Activated B cell treated with CpG ODN at 0.5 μM for 24 hours (primary cell): ENCODE data around the gene TTN. TPM values are rescaled to one million over a fixed set of nuclear protein-coding genes. Genes with fewer than 3 reads are reported as not detected.

Experiments used
- ATAC-seq: fragments of 200-7000 bp; cut with Tn5 transposase; one replicate; pipeline ENCODE4 v1.10.0; 2021; ENCODE audit warnings: low read depth, mild to moderate bottlenecking, moderate library complexity
- CTCF ChIA-PET: fragments of 350-600 bp; sonication (Branson Sonifier 250); formaldehyde crosslinking; loops from one replicate; lab custom pipeline; 2021; ENCODE audit warnings: antibody characterized with exemption; lab: Charles Lee
- POLR2A ChIA-PET: fragments of 350-600 bp; sonication (Branson Sonifier 250); formaldehyde crosslinking; loops from one replicate; lab custom pipeline; 2021; ENCODE audit warnings: antibody characterized with exemption; lab: Charles Lee
- DNase-seq: peaks from one replicate; pipeline ENCODE4 v3.0.0; 2022
- H3K27ac Mint-ChIP-seq: one replicate; pipeline ENCODE4 v1.8.0; 2020; ENCODE audit warnings: mixed read lengths
- H3K27me3 Mint-ChIP-seq: one replicate; pipeline ENCODE4 v1.8.0; 2021; ENCODE audit warnings: mixed read lengths
- H3K36me3 Mint-ChIP-seq: one replicate; pipeline ENCODE4 v1.8.0; 2021; ENCODE audit warnings: low read depth, mixed read lengths
- H3K4me1 Mint-ChIP-seq: one replicate; pipeline ENCODE4 v1.8.0; 2021; ENCODE audit warnings: mixed read lengths
- H3K4me3 Mint-ChIP-seq: one replicate; pipeline ENCODE4 v1.8.0; 2020; ENCODE audit warnings: mild to moderate bottlenecking, mixed read lengths
- H3K9me3 Mint-ChIP-seq: one replicate; pipeline ENCODE4 v1.8.0; 2020; ENCODE audit warnings: mixed read lengths
- intact Hi-C: fragments of 100-400 bp; cut with micrococcal nuclease; formaldehyde crosslinking; loops from one replicate; pipeline ENCODE4 v1.15.1; 2024
- total RNA-seq: library from RNA; stranded (reverse); gene quantifications from 2 replicates; pipeline ENCODE4 v1.2.3, GENCODE V29; 2022
- TF ChIP-seq, protein P1 (sequence below): fragments of 200-600 bp; IDR thresholded peaks from one replicate; pipeline ENCODE4 v1.8.0; 2022; ENCODE audit warnings: antibody characterized with exemption, mild to moderate bottlenecking

The TTN gene
- total RNA-seq, 1 donor from 2014 or later = 40.0 TPM

- intact Hi-C loops = loop anchor here (1.0 to 2.0 kb wide), 5 partner anchors 8 to 109 kb away; partner anchors contain the start of genes PJVK, PLEKHA3 and PRKRA
- Mint-ChIP-seq H3K4me1 (peaks cover 34% of the 10 kb centered on the region), H3K27me3 (no peaks in the 10 kb centered on the region), H3K4me3 (peak overlapping the region; percentile 93), H3K9me3 (no peaks in the 10 kb centered on the region), H3K36me3 (peaks cover 36% of the 10 kb centered on the region), H3K27ac (peak overlapping the region; percentile 84)
- CTCF ChIA-PET = no interaction called here
- DNase-seq (peak; percentile 63), ATAC-seq (peak; percentile 99)
- POLR2A ChIA-PET = interaction anchor here (0.9 to 1.1 kb wide), 5 partner anchors 8 to 118 kb away, joined by 3 to 5 read pairs (median 3); partner anchors contain the start of genes PJVK and PRKRA
- TF ChIP-seq, protein P1, sequence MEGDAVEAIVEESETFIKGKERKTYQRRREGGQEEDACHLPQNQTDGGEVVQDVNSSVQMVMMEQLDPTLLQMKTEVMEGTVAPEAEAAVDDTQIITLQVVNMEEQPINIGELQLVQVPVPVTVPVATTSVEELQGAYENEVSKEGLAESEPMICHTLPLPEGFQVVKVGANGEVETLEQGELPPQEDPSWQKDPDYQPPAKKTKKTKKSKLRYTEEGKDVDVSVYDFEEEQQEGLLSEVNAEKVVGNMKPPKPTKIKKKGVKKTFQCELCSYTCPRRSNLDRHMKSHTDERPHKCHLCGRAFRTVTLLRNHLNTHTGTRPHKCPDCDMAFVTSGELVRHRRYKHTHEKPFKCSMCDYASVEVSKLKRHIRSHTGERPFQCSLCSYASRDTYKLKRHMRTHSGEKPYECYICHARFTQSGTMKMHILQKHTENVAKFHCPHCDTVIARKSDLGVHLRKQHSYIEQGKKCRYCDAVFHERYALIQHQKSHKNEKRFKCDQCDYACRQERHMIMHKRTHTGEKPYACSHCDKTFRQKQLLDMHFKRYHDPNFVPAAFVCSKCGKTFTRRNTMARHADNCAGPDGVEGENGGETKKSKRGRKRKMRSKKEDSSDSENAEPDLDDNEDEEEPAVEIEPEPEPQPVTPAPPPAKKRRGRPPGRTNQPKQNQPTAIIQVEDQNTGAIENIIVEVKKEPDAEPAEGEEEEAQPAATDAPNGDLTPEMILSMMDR = no peak
These were observed 284.1 kb downstream of the TTN start for GRCh38 chr2:178522950-178523595.

DNA sequence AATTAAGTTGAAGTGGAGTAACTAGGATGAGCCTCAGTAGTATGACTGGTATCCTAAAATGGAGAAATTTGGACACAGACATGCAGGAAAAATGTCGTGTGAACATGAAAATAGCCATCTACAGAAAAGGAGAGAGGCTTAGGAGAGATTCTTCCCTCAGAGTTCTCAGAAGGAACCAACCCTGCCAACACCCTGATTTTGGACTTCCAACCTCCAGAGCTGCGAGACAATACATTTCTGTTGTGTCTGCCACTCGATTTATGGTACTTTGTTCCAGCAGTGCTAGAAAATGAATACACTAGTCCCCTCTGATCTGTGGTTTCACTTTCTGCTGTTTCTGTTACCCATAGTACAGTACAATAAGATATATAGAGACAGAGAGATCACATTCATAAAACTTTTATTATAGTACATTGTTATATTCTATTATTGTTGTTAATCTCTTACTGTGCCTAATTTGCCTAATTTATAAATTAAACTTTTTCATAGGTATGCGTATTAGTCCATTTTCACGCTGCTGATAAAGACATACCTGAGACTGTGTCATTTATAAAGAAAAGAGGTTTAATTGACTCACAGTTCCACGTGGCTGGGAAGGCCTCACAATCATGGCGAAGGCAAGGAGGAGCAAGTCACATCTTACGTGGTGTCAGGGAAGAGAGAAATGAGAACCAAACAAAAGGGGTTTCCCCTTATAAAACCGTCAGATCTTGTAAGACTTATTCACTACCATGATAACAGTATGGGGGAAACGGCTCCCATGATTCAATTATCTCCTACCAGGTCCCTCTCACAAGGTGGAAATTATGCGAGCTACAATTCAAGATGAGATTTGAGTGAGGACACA lies 285.7 kb downstream of the TTN start:
- H3K4me3 Mint-ChIP-seq = peak overlapping the region; percentile 2
- CTCF ChIA-PET = no interaction called here
- POLR2A ChIA-PET = interaction anchor here (0.6 to 1.1 kb wide), 2 partner anchors 9 to 71 kb away, joined by 3 to 5 read pairs; partner anchors contain the start of genes PJVK and PRKRA
- H3K9me3 Mint-ChIP-seq = no peaks in the 10 kb centered on the region
- H3K27me3 Mint-ChIP-seq = no peaks in the 10 kb centered on the region
- DNase-seq (no peak), ATAC-seq (no peak)
- intact Hi-C loops = loop anchor here (2.0 kb wide), 1 partner anchor 15 kb away; no protein-coding TSS in a partner anchor
- TF ChIP-seq, protein P1 = no peak
- peaks cover 35% of the 10 kb centered on the region for H3K36me3 Mint-ChIP-seq
- H3K27ac Mint-ChIP-seq = peak overlapping the region; percentile 0
- peaks cover 26% of the 10 kb centered on the region for H3K4me1 Mint-ChIP-seq

DNA sequence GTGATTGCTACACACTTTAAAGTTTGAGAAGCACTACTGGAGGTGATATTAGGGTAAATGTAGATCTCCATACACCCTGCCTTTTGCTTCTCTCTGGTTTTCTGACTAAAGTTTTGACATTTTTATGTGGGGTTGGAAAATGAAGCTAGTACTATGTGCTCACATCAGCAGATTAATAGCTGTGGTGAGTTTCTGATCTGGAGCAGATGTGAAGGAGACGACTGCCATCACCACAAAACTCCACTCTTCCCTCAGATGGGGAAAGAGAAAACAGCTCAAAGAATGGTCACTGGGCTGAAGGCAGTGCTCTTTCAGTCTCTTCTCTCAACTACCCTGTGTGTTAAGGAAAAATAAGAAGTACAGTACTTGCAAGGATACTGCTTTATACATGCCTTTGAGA lies 289.7 kb downstream of the TTN start:
- POLR2A ChIA-PET = no interaction called here
- no peaks in the 10 kb centered on the region for H3K9me3 Mint-ChIP-seq
- TF ChIP-seq, protein P1 = no peak
- no peak overlapping the region for H3K4me3 Mint-ChIP-seq
- CTCF ChIA-PET = no interaction called here
- H3K27me3 Mint-ChIP-seq = no peaks in the 10 kb centered on the region
- no peak overlapping the region for H3K27ac Mint-ChIP-seq
- ATAC-seq (no peak), DNase-seq (no peak)
- intact Hi-C loops = no loop called here
- H3K4me1 Mint-ChIP-seq = peaks cover 4% of the 10 kb centered on the region
- H3K36me3 Mint-ChIP-seq = peaks cover 37% of the 10 kb centered on the region

- Mint-ChIP-seq H3K4me1 (no peaks in the 10 kb centered on the region), H3K36me3 (peaks cover 50% of the 10 kb centered on the region), H3K27me3 (no peaks in the 10 kb centered on the region), H3K9me3 (no peaks in the 10 kb centered on the region), H3K27ac (no peak overlapping the region), H3K4me3 (no peak overlapping the region)
- TF ChIP-seq, protein P1 = no peak
- CTCF ChIA-PET = no interaction called here
- DNase-seq (no peak), ATAC-seq (no peak)
- POLR2A ChIA-PET = no interaction called here
- intact Hi-C loops = no loop called here
These were observed 292.6 kb downstream of the TTN start for GRCh38 chr2:178514664-178515063.

DNA sequence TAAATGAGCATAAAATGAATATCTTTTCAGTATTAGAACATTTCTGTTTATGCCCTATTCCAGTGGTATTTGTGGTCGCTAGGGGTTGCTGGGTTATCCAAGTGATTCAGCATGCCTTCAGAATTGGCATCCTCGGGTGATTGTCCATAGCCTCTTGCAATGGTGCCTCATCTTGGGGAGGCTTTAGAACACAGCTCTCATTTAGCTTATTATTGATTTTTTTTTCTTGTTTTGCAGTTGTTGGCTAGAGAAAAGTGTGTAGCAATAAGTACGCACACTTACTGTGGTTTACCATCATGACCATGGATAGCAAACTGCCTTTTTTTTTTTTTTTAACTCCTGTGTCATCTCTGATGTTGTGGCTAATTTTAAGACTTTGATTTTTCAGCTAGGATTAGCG lies 293.3 kb downstream of the TTN start:
- intact Hi-C loops = no loop called here
- CTCF ChIA-PET = no interaction called here
- Mint-ChIP-seq H3K27ac (no peak overlapping the region), H3K4me3 (no peak overlapping the region), H3K27me3 (no peaks in the 10 kb centered on the region), H3K36me3 (peaks cover 54% of the 10 kb centered on the region), H3K4me1 (no peaks in the 10 kb centered on the region), H3K9me3 (no peaks in the 10 kb centered on the region)
- ATAC-seq (no peak), DNase-seq (no peak)
- POLR2A ChIA-PET = no interaction called here
- TF ChIP-seq, protein P1 = no peak
